ENCODE results near the gene MAPRE2.

MAPRE2 gene

DNA sequence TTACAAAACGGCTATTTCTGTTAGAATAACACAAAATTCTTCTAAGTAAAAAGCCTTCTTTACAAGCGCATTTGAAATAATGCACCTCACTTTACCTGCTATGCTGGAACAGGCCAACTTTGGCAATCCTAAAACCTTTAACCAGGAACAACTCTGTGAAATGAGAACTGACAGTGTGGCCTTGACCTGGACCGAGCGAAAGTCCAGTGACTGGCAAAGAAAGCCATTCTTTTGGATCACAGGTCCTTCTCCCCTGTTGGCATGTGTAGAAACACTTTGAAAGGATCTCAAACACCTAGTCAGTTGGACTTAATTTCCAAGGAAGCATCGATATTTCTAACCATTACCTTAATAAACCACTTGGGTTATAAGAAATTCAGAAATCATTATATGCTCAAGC lies 21.2 kb downstream of the MAPRE2 start:
- ChIA-PET CTCF (no interaction called here), POLR2A (ENCODE audit: low non-redundant PET) (no interaction called here)
- H3K27ac ChIP-seq: no peak overlapping the region
- DNase-seq (ENCODE audit: low spot score): no peak
- TF ChIP-seq, protein P1, sequence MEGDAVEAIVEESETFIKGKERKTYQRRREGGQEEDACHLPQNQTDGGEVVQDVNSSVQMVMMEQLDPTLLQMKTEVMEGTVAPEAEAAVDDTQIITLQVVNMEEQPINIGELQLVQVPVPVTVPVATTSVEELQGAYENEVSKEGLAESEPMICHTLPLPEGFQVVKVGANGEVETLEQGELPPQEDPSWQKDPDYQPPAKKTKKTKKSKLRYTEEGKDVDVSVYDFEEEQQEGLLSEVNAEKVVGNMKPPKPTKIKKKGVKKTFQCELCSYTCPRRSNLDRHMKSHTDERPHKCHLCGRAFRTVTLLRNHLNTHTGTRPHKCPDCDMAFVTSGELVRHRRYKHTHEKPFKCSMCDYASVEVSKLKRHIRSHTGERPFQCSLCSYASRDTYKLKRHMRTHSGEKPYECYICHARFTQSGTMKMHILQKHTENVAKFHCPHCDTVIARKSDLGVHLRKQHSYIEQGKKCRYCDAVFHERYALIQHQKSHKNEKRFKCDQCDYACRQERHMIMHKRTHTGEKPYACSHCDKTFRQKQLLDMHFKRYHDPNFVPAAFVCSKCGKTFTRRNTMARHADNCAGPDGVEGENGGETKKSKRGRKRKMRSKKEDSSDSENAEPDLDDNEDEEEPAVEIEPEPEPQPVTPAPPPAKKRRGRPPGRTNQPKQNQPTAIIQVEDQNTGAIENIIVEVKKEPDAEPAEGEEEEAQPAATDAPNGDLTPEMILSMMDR (conservative IDR thresholded peaks at IDR 0.05; ENCODE audit: low read depth): no peak

DNA sequence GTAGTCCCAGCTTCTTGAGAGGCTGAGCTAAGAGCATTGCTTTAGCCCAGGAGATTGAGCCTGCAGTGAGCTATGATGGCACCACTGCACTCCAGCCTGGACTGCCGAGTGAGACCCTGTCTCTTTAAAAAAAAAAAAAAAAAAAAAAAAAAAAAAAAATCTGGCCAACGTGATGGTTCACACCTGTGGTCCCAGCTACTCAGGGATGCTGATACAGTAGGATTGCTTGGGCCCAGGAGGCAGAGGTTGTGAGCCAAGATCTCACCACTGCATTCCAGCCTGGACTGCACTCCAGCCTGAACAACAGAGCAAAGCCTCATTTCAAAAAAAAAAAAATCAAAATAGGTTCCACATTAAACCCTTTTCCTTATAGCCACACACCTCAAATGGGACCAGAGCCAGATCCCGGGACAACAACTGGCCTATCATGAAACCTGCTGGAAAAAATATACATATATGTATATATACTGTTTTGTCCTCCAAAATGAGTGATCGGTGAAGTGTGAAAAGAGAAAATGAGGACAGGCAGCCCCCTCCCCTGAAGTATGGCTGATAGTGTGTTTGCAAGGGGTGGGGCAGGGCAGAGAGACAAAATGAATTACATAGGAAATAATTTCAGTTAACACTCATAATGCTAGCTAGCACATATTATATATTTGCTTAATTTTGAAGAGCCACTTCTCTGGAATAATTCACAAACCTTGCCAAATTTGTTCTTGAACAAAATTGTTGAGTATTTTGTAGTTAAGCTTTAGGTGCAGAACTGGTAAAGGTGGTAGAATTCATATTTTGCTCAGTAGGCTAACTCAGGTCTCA lies 22.9 kb downstream of the MAPRE2 start:
- ChIA-PET CTCF (no interaction called here), POLR2A (ENCODE audit: low non-redundant PET) (no interaction called here)
- no peak for DNase-seq (ENCODE audit: low spot score)
- H3K27ac ChIP-seq: no peak overlapping the region
- TF ChIP-seq, protein P1 (conservative IDR thresholded peaks at IDR 0.05; ENCODE audit: low read depth): no peak

DNA sequence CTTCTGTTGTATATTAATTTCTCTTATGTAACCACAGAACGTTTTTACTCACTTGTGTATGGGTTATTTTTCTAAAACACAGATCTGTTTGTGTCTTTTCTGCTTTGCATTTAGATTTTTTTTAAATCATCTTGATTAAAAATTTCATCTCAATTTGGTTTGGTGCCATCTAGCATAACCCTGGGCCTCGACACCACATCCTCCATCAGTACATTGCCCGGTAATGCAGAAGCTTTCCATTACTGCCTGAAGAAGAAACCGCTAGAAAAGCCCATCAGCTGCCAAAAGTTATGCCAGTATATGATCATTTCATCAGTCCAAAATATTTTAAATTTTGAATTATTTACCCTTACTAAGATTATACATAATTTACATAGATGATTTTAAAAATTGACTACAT lies 26.2 kb downstream of the MAPRE2 start:
- DNase-seq (ENCODE audit: low spot score): no peak
- ChIA-PET POLR2A (ENCODE audit: low non-redundant PET) (no interaction called here), CTCF (no interaction called here)
- no peak overlapping the region for H3K27ac ChIP-seq
- TF ChIP-seq, protein P1 (conservative IDR thresholded peaks at IDR 0.05; ENCODE audit: low read depth): no peak

DNA sequence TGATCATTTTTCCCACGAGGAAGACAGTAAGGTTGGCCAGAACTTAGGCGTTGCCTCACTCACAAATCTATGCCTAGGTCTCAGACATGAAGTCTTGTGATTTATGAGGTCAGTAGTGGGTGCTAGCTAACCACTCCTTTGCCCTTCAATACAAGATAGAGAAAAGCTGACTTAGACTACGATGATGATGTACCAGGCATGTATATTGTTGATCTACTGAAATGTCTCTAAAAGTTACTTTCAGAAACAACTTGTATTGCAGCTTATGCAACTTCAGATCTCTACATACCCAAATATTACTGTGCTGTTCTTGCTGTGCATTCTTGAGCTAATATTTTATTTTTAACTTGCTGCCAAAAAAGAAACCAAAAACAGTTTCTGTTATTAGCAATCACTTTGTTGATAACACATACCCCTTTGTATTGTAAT lies 30.6 kb downstream of the MAPRE2 start:
- ChIA-PET CTCF (no interaction called here), POLR2A (ENCODE audit: low non-redundant PET) (no interaction called here)
- H3K27ac ChIP-seq: no peak overlapping the region
- TF ChIP-seq, protein P1 (conservative IDR thresholded peaks at IDR 0.05; ENCODE audit: low read depth): no peak
- DNase-seq (ENCODE audit: low spot score): no peak

DNA sequence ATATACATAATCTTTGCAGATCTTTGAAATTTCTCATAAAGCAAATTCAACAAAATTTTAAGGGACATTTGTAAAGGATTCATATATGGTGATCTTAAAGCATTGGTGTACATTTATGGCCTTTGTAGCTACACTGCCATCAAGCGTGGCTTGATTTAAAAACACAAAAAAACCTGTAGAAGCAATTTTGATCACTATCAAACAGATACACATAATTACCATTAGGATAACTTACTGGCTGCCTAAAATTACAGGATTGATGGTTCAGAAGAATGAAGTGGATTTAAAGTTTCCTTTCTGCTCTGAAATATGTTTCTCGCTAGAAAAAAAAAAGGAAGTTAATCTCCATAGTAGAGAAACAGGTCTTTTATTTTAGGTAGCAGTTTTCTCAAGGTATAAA lies 31.4 kb downstream of the MAPRE2 start:
- TF ChIP-seq, protein P1 (conservative IDR thresholded peaks at IDR 0.05; ENCODE audit: low read depth): no peak
- POLR2A ChIA-PET (ENCODE audit: low non-redundant PET): no interaction called here
- no peak overlapping the region for H3K27ac ChIP-seq
- CTCF ChIA-PET: interaction anchor here (0.7 kb wide), 1 partner anchor 267 kb away, joined by 3 read pairs; no protein-coding TSS in a partner anchor
- DNase-seq (ENCODE audit: low spot score): no peak

DNA sequence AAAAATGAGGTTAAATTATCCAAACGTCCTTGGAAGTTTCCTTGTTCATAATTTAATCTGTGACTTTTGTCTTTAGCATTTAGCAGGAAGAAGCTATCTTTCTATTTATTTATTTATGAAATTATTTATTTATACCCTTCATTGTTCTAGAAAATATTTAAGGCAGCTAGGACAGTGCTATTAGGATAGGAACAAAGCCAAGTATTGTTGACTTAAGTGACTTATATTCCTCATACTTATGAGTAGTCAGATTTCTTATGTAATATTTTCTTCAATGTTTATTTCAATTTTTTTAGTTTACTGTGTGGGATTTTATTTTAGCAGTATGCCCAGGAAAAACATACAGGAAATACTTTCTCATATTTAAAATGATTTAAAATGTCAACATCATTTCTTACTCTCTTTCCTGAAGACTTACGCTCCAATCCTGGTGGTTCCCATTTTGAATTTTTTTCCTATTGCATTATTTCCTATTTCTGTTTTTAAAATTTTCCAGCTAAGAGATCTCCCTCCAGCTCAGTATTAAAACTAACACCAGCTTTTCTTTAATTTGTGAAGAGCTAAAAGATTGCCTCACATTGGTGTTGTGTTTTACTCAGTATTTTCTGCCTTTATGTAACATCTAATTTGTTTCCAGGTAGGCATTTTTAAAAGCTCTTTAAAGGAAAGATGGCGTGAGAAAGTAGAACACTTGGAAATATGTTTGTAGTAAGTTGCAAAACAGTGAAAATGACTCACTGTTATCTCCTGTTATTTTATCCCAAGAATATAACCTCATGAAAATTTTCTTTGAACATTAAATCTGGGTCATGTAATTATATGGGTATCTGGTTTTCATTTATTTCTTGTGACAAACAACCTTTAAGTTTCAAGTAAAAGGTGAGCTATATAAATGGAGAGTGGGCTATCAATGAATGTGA lies 32.2 kb downstream of the MAPRE2 start:
- no peak for DNase-seq (ENCODE audit: low spot score)
- ChIA-PET POLR2A (ENCODE audit: low non-redundant PET) (no interaction called here), CTCF (no interaction called here)
- TF ChIP-seq, protein P1 (conservative IDR thresholded peaks at IDR 0.05; ENCODE audit: low read depth): no peak
- H3K27ac ChIP-seq: no peak overlapping the region

All from RWPE1 (cell line).